ENCODE measurements around the gene PIP4K2A.

PIP4K2A gene

DNA sequence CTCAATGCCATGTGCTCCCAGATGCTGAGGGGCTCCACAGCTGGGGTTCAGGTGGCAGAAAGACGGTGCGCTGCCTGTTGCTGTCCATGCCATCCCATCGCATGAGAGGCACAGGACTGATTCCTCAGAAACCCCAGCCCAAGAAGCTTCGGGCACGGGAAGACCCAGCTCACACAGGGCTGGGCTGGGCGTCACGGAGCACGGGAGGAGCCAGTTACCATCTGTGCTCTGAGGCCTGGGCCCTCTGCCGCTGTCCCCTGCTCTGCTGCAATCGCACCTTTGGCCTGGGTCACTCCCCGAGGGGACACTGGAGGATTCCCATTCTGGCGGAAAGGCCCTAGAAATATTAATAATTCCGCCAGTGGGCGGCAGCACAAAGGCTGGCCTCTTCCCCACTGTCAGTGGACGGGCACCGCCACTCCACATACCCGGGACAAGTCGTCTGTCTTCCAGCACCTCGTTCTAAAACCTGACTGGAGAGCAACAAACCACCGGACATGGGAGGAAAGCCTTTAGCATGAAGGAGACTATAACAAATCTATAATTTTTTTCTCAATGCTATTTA is 92.1 kb downstream of the PIP4K2A start:
- Histone ChIP-seq H3K9me3 (ENCODE audit: low read length) (no peaks in the 10 kb centered on the region), H3K36me3 (ENCODE audit: insufficient read depth, low read length) (no peaks in the 10 kb centered on the region), H2AFZ (ENCODE audit: low read depth, low read length) (no peak overlapping the region), H3K4me1 (ENCODE audit: insufficient read depth, low read length) (peaks cover 46% of the 10 kb centered on the region), H3K27me3 (ENCODE audit: insufficient read depth, low read length) (no peaks in the 10 kb centered on the region), H3K4me3 (ENCODE audit: low read length) (no peak overlapping the region)

DNA sequence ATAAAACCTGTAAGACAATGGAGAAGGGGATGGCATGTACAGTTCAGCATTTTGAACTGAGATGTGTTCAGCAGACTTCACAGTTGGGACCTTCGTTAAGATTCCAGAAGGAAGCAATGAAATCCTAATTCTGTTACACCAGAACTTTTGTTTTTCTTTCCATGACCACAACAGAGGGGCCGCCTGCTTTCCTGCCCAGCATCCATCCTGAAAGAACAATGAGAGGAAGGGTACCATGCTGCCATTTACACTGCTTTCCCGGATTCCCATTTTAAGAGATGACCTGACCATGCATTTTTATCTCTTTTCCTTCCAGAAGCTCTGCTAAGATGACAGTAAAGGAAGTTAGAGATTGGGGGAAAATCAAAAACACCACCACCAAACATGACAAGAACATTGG is 92.7 kb downstream of the PIP4K2A start:
- H3K4me3 ChIP-seq (ENCODE audit: low read length), result no peak overlapping the region
- peaks cover 40% of the 10 kb centered on the region for H3K4me1 ChIP-seq (ENCODE audit: insufficient read depth, low read length)
- H3K36me3 ChIP-seq (ENCODE audit: insufficient read depth, low read length), result no peaks in the 10 kb centered on the region
- no peaks in the 10 kb centered on the region for H3K9me3 ChIP-seq (ENCODE audit: low read length)
- H3K27me3 ChIP-seq (ENCODE audit: insufficient read depth, low read length), result no peaks in the 10 kb centered on the region
- H2AFZ ChIP-seq (ENCODE audit: low read depth, low read length), result no peak overlapping the region

DNA sequence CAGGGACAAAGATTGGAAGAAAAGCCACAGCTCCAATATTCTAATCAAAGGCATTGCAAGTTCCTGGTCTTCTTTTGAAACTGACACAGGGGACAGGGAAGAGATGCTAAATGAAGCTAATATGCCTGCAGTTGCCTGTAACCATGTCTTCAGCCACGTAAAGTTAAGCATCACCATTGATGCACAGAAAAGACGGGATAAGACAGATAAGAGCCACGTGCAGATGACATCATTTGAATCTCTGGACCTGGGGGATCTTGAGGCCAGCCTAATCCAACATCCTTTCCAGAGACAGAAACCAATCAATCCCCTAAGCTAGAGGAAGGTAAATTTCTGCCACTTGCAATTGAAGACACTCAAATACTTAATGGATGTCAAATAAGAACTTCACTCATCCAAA is 93.4 kb downstream of the PIP4K2A start:
- Histone ChIP-seq H3K9me3 (ENCODE audit: low read length) (no peaks in the 10 kb centered on the region), H3K4me3 (ENCODE audit: low read length) (no peak overlapping the region), H3K4me1 (ENCODE audit: insufficient read depth, low read length) (peaks cover 36% of the 10 kb centered on the region), H2AFZ (ENCODE audit: low read depth, low read length) (no peak overlapping the region), H3K27me3 (ENCODE audit: insufficient read depth, low read length) (no peaks in the 10 kb centered on the region), H3K36me3 (ENCODE audit: insufficient read depth, low read length) (no peaks in the 10 kb centered on the region)

DNA sequence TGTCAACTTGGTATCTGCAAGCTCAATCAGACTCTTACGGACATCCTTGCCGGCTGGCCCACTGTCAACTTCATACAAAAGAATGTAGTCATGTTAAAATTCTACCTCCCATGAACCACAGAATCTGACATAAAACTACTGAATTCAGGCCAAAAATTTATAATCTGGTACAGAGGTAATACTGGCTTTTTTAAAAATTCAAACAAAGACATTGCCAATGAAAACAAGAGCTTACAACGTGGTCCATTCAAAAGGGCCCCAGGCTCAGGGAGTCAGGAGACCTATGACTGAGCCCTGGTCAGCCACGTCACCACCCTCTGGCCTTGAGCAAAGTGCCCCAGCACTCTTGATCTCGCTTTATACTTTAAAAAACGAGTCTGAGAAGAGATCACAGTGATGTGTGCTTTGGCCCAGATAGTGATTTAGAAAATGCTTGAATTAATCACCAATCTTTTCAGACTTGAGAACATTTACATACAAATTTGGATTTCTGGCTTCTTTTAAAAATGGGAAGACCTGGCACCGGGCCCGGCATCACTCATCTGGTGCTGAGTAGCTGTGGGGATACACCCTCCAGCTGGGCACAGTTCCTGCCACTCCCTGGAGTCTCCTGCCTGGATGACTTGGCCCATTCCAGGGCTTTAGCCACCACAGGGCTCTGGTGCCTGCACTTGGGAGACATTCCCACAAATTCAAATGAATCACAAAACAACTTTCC is 94.1 kb downstream of the PIP4K2A start:
- peaks cover 33% of the 10 kb centered on the region for H3K4me1 ChIP-seq (ENCODE audit: insufficient read depth, low read length)
- no peaks in the 10 kb centered on the region for H3K27me3 ChIP-seq (ENCODE audit: insufficient read depth, low read length)
- H3K36me3 ChIP-seq (ENCODE audit: insufficient read depth, low read length), result no peaks in the 10 kb centered on the region
- H2AFZ ChIP-seq (ENCODE audit: low read depth, low read length), result no peak overlapping the region
- no peaks in the 10 kb centered on the region for H3K9me3 ChIP-seq (ENCODE audit: low read length)
- no peak overlapping the region for H3K4me3 ChIP-seq (ENCODE audit: low read length)

DNA sequence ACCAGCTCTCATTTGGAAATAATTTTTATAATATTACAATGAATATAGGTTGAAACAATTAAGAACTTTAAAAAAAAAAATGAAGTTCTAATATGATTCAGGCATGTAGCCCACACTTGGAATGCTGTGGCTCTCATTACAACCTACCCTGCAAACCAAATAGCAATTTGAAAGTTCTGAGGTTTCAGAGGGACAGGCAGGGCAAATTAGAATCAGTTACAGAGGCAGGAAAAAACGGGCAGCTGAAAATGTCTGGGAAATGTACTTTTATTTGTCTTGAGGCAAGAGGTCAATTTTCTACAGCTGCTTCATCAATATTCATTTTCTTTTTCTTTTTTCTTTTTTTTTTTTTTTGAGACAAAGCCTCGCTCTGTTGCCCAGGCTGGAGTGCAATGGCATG is 95.3 kb downstream of the PIP4K2A start:
- Histone ChIP-seq H3K4me1 (ENCODE audit: insufficient read depth, low read length) (peaks cover 21% of the 10 kb centered on the region), H3K36me3 (ENCODE audit: insufficient read depth, low read length) (no peaks in the 10 kb centered on the region), H2AFZ (ENCODE audit: low read depth, low read length) (no peak overlapping the region), H3K9me3 (ENCODE audit: low read length) (no peaks in the 10 kb centered on the region), H3K4me3 (ENCODE audit: low read length) (no peak overlapping the region), H3K27me3 (ENCODE audit: insufficient read depth, low read length) (no peaks in the 10 kb centered on the region)

DNA sequence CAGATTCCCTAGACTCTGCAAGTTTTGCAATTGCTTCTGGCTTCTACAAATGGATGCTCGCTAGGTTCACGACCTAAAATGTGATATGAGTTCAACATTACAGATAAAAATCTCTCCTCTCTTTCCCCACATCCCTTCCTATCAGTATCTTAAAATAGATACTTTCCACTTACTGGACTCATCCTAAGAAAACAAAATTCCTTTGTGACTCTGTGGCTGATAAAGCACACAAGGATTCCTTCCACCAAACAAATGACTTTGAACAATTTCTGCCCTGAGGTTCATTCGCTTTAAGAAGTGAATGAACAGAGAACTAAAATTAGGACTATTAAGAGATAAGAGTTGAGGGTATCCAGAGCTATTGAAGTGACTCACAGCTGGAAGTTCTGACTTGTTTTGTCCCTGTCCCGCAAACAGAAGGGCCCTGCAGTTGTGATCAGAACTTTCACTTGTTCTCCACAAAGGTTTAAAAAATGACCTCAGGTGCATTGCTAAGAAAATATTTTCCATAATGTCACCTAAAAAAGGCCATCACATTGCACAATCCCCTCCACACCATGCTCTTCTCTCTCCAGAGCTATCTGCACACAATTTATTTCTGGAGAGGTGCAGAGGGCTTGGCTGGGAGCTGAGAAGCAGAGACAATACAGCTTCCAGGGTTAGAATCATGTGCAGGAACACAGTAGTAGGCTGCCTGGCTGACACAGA is 96.1 kb downstream of the PIP4K2A start:
- H3K4me3 ChIP-seq (ENCODE audit: low read length), result no peak overlapping the region
- H3K36me3 ChIP-seq (ENCODE audit: insufficient read depth, low read length), result no peaks in the 10 kb centered on the region
- no peaks in the 10 kb centered on the region for H3K27me3 ChIP-seq (ENCODE audit: insufficient read depth, low read length)
- H3K4me1 ChIP-seq (ENCODE audit: insufficient read depth, low read length), result peaks cover 12% of the 10 kb centered on the region
- no peaks in the 10 kb centered on the region for H3K9me3 ChIP-seq (ENCODE audit: low read length)
- no peak overlapping the region for H2AFZ ChIP-seq (ENCODE audit: low read depth, low read length)

DNA sequence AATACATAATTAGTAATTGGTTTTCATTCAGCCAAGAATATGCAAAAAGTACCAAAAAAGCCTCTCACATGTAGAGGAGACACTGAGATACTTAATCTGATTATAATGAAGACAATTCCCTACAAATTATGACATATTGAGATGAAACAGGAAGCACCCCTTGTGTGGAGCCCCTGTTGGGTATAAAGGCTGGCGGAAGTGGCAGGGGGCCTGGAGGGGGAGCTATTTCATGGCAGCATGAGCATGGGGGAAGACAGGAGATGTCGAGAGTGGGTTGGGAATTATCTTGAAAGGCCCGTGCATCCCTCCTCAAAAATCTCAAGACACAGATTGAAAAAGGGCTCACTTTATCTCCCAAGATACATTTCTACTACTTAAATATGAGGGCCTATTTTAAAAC is 96.9 kb downstream of the PIP4K2A start:
- H3K4me3 ChIP-seq (ENCODE audit: low read length), result no peak overlapping the region
- H3K4me1 ChIP-seq (ENCODE audit: insufficient read depth, low read length), result peaks cover 12% of the 10 kb centered on the region
- no peaks in the 10 kb centered on the region for H3K9me3 ChIP-seq (ENCODE audit: low read length)
- no peak overlapping the region for H2AFZ ChIP-seq (ENCODE audit: low read depth, low read length)
- no peaks in the 10 kb centered on the region for H3K27me3 ChIP-seq (ENCODE audit: insufficient read depth, low read length)
- no peaks in the 10 kb centered on the region for H3K36me3 ChIP-seq (ENCODE audit: insufficient read depth, low read length)

DNA sequence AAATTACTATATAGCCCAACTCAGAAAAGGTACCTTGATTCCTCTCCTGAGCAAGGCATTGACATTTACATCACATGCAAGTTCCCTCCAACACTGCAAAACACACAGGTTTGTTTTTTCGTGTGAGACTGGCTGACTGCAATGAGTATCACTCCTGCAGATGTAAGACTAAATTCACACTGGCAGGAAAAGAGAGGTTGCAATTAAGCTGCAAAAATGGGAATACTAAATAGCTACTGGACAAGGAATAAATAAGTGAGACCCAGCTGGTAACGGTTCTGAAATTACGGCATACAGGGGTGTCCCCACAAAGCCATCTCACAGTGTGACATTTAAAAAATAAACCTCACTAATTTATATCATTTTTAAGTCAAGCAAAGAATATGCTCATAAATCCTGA is 97.3 kb downstream of the PIP4K2A start:
- Histone ChIP-seq H3K4me1 (ENCODE audit: insufficient read depth, low read length) (peaks cover 12% of the 10 kb centered on the region), H3K36me3 (ENCODE audit: insufficient read depth, low read length) (no peaks in the 10 kb centered on the region), H3K27me3 (ENCODE audit: insufficient read depth, low read length) (no peaks in the 10 kb centered on the region), H2AFZ (ENCODE audit: low read depth, low read length) (no peak overlapping the region), H3K4me3 (ENCODE audit: low read length) (no peak overlapping the region), H3K9me3 (ENCODE audit: low read length) (no peaks in the 10 kb centered on the region)

DNA sequence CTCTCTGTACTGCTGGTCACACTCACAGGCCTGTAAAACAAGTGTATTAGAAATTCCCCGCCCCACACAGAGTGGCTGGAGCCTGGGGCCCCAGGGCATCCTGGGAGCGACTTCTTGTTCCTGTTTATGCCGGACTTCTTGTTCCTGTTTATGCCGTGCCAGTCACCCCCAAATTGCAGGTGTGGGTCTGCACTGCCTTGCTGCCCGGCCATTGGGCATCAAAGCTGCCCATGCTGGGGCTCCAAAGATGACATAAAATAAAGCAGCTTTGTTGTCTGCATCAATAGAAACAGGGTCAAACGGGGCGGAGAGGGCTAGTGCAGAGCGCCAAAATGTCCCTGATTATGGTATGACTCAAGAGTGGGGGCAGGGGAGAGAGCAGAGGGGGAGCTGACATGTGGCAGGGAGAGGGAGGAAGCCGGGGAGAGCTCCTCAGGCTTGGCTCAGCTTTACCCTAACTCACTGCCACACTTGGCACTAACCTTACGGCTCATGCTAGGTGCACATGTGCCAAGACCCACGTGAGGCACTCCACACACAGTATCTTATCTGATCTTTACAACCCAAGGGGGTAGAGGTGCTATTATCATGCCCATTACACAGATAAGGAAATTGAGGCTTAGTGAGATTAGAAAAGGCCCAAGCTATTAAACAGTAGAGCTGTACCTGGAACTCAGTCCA is 98.4 kb downstream of the PIP4K2A start:
- Histone ChIP-seq H2AFZ (ENCODE audit: low read depth, low read length) (no peak overlapping the region), H3K27me3 (ENCODE audit: insufficient read depth, low read length) (no peaks in the 10 kb centered on the region), H3K9me3 (ENCODE audit: low read length) (peaks cover 1% of the 10 kb centered on the region), H3K36me3 (ENCODE audit: insufficient read depth, low read length) (no peaks in the 10 kb centered on the region), H3K4me1 (ENCODE audit: insufficient read depth, low read length) (peaks cover 12% of the 10 kb centered on the region), H3K4me3 (ENCODE audit: low read length) (no peak overlapping the region)

DNA sequence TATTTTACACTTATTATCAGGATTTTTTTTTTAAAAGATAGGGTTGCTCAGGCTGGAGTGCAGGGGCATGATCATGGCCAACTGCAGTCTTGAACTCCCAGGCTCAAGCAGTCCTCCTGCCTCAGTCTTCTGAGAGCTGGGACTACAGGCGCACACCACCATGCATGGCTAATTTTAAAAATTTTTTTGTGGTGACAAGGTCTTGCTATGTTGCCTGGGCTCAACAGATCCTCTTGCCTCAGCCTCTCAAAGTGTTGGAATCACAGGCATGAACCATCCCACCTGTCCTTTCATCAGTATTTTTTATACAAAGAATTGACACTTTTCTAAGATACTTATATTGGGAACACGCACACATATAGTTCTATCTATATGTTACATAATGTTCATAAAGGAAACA is 99.3 kb downstream of the PIP4K2A start:
- Histone ChIP-seq H3K4me1 (ENCODE audit: insufficient read depth, low read length) (peaks cover 12% of the 10 kb centered on the region), H3K36me3 (ENCODE audit: insufficient read depth, low read length) (no peaks in the 10 kb centered on the region), H3K9me3 (ENCODE audit: low read length) (peaks cover 1% of the 10 kb centered on the region), H3K27me3 (ENCODE audit: insufficient read depth, low read length) (no peaks in the 10 kb centered on the region), H3K4me3 (ENCODE audit: low read length) (no peak overlapping the region), H2AFZ (ENCODE audit: low read depth, low read length) (no peak overlapping the region)

DNA sequence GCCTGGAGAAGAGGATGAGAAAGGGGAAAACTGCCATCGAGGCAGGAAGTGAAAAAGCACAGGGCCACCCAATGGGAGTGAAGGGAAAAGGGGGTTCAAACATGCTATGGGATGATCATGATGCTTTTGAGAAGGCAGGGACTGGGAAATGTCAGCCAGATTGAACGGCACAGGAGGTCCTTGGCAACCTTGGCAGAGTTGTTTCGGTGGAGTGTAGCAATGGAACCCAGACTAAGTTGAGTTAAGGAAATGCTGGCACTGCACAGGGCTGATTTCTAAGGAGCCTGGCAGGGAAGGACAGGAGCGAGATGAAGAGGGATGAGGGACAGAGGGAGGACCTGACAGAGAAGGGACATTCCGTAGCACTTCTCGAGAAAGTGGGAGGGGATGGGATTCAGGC is 101.4 kb downstream of the PIP4K2A start:
- Histone ChIP-seq H2AFZ (ENCODE audit: low read depth, low read length) (no peak overlapping the region), H3K36me3 (ENCODE audit: insufficient read depth, low read length) (no peaks in the 10 kb centered on the region), H3K27me3 (ENCODE audit: insufficient read depth, low read length) (no peaks in the 10 kb centered on the region), H3K4me1 (ENCODE audit: insufficient read depth, low read length) (peaks cover 7% of the 10 kb centered on the region), H3K4me3 (ENCODE audit: low read length) (no peak overlapping the region), H3K9me3 (ENCODE audit: low read length) (peaks cover 3% of the 10 kb centered on the region)

DNA sequence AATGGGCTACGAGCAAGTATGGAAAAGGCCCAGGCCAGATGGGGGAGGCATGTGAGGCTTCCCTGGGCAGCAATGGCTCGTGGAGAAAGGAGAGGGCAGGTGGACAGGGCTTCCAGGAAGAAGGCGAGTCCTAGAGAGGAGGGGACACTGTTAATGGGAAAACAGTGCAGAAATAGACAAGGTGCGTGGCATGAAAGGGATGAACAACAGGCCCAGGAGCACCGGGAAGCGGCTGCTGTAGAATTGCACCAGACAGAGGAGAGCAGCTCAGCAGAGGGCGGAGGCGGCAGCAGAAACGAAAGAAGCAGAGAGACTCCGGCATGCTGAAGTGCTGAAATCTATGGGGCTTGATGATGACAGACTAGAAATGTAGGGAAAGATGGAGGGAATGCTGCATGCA is 102.1 kb downstream of the PIP4K2A start:
- Histone ChIP-seq H3K36me3 (ENCODE audit: insufficient read depth, low read length) (peaks cover 3% of the 10 kb centered on the region), H2AFZ (ENCODE audit: low read depth, low read length) (no peak overlapping the region), H3K27me3 (ENCODE audit: insufficient read depth, low read length) (no peaks in the 10 kb centered on the region), H3K9me3 (ENCODE audit: low read length) (peaks cover 4% of the 10 kb centered on the region), H3K4me1 (ENCODE audit: insufficient read depth, low read length) (peaks cover 7% of the 10 kb centered on the region), H3K4me3 (ENCODE audit: low read length) (no peak overlapping the region)

DNA sequence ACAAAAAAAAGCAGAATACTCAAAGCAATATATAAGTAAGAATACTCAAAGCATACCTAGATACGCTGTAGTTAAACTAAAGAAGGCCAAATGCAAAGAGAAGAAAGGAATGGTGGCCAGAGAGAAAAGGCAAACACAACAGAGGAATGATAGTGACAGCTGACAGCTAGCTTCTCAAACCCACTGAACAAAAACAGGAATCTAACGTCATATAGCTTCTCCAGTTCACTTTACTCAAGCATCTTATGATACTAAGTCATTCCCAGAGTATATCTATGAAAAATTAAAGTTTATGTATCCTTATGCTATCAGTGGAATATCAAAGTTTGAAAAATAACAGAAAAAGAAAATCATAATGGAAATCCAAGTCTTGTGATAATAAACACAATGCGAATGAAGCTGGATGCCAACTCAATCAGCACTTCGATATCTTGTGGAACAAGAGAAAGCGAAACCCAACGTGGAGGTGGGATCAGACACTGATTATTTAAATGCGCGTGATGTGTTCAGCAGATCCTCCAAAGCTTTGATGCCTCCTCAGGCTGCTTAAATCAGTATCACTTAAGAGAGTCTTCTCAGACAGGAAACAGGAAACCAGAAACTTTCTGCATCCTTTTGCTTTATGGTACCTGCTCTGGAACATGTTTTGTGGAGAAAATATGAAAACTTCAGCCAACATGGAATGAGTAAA is 102.8 kb downstream of the PIP4K2A start:
- H3K4me1 ChIP-seq (ENCODE audit: insufficient read depth, low read length), result peaks cover 7% of the 10 kb centered on the region
- no peaks in the 10 kb centered on the region for H3K27me3 ChIP-seq (ENCODE audit: insufficient read depth, low read length)
- peaks cover 6% of the 10 kb centered on the region for H3K36me3 ChIP-seq (ENCODE audit: insufficient read depth, low read length)

More for the DNA sequence above, 102.8 kb downstream of the PIP4K2A start:
- no peak overlapping the region for H2AFZ ChIP-seq (ENCODE audit: low read depth, low read length)
- no peak overlapping the region for H3K4me3 ChIP-seq (ENCODE audit: low read length)
- peaks cover 6% of the 10 kb centered on the region for H3K9me3 ChIP-seq (ENCODE audit: low read length)
